DLD1 (cell line): ENCODE data around the gene IRF1.

ENCODE experiments used
- in situ Hi-C: cut with HindIII; loops from 2 replicates; pipeline ENCODE4 v1.10.0; 2017; ENCODE audit warnings: low sequenced_read_pairs

IRF1 gene

DNA sequence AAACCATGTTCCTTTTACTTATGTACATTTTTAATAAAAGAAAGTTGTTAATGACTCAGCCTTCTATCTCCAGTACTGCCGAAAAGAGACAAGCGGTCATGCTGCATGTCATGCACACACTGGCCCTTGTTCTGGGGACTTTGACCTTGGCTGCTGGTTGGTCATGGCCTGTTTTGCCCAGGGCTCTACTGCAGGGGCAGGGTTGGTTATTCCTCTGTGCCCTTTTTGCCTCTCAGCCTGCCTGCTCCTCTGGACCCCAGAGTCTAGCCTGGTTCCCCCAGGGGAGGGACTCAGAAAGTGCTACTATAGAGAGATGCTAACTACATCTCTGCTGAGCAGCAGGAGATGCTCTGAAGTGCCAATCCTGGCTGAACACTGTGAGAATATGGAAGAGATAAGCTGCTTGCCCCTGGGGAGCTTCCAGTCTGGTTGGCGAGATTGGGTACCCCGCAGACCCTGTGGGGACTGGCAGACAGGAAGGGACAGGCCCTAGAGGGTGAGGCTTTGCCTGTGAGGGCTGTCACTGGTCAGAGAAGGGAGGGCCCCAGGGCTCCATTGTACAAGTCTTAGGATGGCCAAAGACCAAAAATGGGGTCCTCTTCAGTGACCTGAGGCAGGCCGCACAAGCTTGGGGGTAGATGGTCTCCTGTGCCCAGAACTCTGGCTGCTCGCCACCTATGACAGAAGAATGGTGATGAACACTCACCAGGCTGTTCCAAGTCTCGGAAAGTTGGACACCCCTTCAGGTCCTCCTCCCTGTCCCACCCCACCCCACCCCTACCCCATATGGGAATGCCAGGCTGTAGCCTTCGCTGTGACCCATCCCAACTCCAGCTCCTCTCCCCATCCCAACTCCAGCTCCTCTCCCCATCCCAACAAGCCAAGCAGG lies 14.3 kb downstream of the IRF1 start:
- in situ Hi-C loops, result loop anchor here (25.0 kb wide), 1 partner anchor 89 kb away; no protein-coding TSS in a partner anchor

DNA sequence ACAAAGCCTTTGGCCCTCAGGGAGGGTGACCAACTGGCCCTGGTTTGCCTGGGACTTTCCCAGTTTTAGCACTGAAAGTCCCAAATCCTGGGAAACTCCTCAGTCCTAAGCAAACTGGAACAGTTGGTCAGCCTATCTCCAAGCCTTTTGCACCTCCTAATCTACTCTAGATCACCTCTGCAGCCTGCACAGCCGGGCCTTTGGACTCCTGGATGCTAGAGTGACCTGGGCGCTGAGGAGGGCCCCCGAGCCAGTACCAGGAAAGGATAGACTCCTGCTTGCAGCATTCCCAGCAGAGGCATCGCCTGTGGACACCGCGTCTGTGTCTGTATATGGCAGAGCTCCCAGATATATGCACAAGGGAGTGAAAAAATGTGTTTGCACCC lies 15.1 kb downstream of the IRF1 start:
- in situ Hi-C loops, result loop anchor here (25.0 kb wide), 1 partner anchor 88 kb away; no protein-coding TSS in a partner anchor

DNA sequence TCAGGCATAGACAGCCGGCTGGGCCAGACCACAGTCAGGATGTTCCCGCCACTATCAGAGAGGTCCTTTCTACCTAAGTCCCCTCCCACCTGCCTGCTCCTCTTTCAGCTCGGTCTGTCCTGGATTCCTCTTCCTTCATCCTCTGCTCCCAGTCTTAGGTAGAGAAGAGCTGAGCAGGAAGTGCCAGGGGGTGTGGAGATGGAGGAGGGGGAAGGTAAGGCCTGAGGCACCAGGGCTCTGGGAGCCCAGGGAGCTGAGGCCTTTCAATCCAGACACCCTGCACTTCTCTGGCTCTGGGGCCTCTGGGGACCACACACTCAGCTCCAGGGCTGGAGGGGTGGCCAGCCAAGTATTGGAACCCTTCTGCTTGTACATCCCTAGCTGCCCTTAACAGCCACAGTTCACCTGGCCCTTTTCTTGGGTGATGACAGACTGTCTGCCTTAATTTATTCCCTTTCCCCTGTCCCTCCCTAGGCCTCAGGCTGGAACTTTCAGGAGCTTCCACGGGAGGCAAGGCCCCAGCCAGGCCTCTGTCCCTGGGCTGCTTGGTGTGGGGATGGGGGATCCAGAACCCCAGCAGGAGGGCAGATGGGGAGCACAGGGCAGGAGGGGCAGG lies 15.6 kb downstream of the IRF1 start:
- in situ Hi-C loops, result loop anchor here (25.0 kb wide), 1 partner anchor 88 kb away; no protein-coding TSS in a partner anchor

DNA sequence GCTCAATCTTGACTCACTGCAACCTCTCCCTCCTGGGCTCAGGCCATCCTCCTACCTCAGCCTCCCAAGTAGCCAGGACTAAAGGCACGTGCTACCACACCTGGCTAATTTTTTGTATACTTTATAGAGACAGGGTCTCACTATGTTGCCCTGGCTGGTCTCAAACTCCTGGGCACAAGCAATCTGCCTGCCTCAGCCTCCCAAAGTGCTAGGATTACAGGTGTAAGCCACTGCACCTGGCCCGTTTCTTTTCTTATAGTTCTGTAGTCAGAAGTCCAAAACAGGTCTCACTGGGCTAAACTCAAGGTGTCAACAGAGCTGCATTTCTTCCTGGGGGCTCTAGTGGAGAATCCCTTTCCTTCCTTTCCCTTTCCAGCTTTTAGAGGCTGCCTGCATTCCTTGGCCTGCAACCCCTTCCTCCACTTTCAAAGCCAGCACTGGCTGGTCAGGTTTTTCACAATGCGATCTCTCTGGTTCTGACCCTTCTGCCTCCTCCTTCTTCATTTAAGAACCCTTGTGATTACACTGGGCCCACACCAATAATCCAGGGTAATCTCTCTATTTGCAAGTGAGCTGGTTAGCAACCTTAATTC lies 16.3 kb downstream of the IRF1 start:
- in situ Hi-C loops, result no loop called here

DNA sequence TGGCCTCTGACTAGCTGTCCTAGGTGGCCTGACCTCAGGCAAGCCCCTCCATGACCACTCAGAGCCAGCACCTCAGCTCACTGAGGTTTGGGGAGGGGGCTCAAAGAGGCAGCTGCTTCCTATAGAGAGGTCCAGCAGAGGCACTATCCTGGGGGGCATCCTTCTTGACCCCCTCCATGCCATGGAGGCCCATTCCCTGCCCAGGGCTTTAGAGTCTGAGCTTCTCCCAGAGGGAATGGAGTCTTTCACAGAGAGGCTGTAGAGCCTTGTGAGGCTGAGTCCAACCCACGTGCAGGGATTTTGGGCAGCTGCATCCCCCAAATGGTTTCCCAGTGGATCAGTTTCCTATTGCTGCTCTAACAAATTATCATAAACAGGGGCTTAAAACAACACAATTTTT lies 16.9 kb downstream of the IRF1 start:
- in situ Hi-C loops, result no loop called here

DNA sequence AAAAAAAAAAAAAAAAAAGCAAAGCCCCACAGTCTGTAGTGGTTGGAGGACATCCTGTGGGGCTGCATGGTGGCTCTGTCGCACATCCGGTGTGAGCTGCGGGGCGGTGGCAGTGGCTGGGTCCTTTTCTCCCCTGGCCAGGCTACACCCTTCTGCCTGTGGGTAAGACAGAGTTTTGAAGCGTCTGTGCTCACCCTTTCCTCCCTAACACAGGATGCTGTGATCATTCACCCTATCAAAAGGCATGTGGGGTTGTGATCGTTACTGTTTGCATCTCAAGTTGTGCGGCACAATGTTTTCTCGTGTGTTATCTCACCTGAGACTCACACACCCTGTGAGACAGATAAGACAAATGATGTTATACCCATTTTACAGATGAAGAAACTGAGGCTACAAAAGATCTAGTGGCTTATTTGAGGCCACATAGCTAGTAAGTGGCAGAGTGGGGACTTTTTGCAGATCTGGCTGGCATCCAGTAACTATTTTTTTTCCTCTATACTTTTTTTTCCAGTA lies 17.5 kb downstream of the IRF1 start:
- in situ Hi-C loops, result no loop called here

DNA sequence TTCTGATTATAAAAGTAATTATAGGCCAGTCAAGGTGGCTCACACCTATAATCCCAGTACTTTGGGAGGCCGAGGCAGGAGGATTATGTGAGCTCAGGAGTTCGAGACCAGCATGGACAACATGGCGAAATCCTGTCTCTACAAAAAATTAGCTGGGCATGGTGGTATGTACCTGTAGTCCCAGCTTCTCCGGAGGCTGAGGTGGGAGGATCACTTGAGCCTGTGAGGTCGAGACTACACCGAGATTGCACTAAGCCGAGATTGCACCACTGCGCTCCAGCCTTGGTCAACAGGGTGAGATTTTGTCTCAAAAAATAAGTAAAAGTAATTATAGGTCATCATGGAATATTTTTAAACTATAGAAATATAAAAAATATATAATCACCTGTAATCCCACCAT lies 18.1 kb downstream of the IRF1 start:
- in situ Hi-C loops, result no loop called here

DNA sequence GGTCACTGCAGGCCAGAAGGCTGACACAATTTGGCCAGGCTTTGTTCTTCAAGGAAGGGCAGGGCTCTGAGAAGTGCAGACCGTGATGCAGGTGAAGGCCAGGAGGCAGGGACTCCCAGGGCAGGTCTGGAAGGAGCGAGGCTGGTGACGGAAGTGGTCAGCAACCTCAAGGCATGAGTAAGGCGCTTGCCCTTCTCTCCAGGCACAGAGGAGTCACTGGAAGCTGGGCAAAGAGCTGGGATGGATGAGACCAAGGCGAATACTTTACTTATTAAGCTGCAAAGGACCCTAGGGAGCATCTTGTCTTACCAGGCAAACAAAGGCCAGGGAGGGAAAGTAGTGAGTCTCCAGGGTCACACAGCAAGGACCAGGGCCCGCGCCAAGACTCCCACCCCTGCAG lies 18.6 kb downstream of the IRF1 start:
- in situ Hi-C loops, result no loop called here

DNA sequence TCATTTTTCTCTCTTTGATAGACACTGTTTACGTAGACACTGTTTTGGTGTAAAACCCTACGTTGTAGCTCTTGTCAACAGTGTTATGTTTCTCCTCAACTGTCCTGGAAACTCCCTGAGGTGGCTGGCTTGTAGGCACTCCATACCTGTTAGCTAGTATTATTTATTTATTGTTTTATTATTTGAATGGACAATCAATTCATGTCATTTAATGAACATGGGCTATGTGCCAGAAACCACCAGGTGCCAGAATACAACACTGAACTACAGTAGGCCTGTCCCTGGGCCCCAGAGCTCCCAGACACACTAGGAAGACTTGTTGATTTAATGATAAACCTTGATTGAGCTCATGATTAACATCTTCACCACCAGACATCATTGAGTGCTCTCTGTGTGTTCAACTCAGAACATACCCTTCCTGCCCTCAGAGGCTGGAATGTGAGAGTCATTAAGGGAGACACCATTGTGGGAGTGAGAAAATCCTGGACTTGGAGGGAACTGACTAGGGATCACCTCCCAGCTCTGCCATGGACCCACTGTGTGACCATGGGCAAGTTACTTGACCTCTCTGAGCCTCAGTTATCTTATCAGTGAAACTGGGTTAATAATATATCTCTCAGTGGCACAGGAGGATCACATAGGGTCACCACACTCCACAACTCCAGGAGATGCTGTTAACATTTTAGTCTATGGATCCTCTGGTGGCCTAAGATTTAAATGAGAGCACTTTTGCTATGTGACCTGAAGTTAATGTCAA lies 19.2 kb downstream of the IRF1 start:
- in situ Hi-C loops, result no loop called here

DNA sequence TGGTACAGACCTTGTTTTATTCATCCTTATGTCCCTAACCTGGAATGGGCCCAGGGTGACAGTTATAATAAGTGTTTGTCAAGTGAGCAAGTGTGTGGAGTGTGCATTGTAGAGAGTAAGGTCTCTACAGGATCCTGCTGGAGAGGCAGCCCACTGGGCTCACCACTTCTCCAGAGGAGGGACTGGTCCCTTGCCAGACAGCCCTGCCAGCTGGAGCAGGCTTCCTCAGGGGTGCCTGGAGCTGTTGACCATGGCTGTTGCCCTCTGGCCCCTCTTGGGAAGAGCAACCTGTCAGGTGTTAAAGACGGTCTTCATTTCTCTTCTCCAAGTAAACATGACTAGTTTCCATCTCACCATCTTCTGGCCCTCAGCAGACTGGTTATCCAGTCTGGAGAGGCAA lies 20.0 kb downstream of the IRF1 start:
- in situ Hi-C loops, result no loop called here

DNA sequence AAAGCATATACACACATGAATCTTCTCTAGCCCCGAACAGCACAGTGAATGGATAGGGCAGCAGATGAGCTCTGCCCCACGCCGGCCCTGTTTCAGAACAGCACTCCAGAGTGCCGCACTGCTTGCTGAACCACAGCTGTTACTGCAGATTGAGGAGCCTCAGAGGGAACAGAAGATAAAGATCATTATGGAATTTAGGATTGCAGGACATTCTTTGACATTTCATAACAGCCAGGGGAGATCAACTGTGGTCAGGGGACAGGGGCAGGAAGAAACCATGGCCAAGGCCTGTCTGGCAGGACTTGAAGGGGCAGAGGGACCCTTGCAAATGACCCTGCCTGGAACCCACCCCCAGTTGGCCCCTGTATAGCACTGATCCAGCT lies 20.6 kb downstream of the IRF1 start:
- in situ Hi-C loops, result no loop called here

DNA sequence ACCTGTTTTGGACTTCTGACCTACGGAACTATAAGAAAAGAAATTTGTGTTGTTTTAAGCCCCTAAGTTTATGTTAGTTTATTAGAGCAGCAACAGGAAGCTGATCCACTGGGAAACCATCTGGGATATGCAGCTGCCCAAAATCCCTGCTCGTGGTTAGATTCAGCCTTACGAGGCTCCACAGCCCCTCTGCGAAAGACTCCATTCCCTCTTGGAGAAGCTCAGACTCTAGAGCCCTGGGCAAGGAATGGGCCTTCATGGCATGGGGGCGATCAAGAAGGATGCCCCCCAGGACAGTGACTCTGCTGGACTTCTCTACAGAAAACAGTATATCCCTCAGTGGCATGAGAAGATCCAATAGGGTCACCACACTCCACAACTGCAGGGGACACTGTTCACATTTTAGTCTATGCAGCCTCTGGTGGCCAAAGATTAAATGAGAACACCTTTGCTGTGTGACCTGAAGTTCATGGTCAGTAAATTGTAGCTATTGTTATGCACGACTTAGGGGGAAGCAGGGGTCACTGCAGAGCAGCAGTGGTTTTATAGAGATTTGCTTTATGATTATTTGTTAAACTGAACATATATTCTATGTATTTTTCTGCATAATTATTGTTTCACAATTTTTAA lies 21.1 kb downstream of the IRF1 start:
- in situ Hi-C loops, result no loop called here

DNA sequence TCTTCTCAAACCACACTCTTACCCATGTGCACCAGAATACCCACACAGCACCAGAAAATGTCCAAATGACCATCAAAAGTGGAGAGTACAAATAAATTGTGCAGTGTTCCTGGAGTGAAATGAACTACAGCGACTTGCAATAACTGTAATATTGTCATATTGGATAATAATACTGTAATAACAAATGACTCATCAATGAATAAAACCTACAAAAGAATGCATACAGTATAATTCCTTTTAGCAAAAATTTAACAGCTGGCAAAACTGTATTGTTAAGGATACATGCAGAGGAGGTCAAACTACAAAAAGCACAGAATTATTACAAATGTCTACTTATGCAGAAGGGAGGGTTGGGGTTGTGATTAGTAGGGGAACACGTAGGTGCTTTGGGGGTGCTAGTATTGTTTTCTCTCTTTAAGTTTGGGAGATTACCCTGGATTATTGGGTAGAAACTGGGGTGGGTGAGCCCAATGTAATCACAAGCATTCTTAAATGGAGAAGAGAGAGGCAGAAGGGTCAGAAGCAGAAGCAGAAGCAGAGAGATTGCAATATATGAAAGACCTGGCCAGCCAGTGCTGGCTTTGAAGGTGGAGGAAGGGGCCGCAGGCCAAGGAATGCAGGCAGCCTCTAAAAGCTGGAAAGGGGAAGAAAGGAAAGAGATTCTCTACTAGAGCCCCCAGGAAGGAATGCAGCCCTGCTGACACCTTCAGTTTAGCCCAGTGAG lies 21.8 kb downstream of the IRF1 start:
- in situ Hi-C loops, result no loop called here

DNA sequence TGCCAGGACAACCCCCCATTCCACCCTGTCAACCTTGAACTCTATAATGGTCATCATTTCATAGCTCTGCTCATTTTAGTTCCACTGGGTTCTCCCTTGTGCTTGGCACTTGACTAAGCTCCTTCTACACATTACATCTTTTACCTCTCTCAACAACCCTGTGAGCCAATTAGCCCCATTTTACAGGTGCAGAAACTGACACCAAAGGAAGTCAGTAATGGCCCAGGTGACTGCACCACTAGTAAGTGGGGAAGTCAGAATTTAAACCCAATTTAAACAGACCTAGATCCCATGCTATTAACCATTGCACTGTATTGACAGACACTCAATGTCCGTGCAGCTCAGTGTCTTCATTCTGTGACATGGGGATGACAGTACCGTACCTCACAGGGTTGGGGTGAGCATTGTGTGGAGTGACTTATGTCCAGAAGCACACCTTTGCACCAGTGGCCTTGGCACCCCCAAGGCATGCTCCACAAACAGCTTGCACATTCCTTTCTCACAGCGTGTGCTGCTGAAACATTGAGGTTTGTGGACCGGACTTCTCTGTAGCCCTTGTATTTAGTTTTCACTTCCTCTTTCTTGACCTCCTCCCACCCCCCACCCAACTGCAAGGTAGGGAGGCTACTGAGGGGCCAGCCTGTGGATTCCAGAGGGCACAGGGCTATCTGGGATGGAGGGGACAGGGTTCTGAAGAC lies 23.1 kb downstream of the IRF1 start:
- in situ Hi-C loops, result no loop called here

DNA sequence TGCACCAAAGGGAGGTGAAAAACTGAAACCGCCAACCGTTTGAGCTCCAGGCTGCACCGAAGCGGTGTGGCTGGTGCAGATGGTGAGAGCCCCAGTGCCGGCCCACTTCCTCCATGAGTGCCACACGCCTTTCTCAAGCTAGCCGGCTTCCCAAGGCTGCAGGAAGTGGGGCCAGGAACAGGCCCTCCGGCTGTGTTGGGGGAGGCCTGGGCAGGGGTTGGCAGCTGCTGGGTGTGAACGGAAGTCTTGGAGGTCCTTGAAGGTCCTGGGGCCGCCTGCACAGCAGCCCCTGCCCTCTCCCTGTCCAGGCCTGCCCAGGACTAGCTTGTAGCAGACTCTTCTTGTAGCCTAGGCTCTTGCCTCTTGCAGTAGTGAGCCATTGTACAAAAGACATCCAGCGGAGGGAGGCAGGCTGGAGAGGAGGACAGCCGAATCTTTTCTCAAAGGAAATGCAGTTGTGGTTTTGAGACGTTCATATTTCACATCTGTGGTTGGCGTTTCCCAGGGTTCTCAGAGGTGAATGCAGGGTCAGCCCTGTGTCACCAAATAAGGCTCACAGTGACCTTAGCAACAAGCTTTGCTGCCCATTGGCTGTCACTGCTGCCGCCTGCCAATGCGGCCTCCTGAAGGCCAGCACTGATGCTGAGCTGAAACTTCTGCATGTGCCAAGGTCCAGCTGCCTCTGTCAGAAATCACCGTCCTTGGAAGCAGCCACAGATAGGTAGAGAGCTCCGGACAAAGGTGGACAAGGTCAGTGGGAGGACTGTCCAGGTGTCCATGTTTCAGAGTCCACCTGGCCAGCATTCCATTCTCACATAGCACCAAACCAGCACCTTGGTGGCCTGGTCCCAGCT lies 23.9 kb downstream of the IRF1 start:
- in situ Hi-C loops, result no loop called here

DNA sequence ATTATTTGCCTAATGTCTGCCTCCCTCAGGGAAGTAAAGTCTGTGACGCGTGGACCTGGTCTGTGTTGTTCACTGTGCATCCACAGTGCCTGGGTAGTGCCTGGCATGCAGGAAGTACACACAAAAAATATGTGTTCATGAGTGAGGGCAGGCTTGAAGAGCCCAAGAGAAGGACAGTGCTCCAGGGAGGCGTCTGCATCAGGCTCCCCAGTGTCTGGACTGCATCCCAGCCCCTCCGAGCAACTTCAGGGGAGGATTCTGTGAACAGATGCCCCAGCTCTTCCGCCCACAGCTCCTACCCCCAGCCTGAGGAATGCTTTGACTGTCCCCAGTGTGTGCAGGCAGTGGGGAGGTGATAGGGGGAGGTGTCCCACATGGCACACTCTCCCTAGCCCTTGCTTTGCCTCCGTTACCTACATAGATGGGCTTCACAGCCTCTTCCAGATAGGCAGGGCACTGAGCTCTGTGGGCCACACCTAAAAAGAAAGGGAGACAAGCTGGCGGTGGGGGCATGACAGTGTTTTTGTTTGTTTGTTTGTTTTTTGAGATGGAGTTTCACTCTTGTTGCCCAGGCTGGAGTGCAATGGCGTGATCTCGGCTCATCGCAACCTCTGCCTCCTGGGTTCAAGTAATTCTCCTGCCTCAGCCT lies 25.4 kb downstream of the IRF1 start:
- in situ Hi-C loops, result no loop called here

DNA sequence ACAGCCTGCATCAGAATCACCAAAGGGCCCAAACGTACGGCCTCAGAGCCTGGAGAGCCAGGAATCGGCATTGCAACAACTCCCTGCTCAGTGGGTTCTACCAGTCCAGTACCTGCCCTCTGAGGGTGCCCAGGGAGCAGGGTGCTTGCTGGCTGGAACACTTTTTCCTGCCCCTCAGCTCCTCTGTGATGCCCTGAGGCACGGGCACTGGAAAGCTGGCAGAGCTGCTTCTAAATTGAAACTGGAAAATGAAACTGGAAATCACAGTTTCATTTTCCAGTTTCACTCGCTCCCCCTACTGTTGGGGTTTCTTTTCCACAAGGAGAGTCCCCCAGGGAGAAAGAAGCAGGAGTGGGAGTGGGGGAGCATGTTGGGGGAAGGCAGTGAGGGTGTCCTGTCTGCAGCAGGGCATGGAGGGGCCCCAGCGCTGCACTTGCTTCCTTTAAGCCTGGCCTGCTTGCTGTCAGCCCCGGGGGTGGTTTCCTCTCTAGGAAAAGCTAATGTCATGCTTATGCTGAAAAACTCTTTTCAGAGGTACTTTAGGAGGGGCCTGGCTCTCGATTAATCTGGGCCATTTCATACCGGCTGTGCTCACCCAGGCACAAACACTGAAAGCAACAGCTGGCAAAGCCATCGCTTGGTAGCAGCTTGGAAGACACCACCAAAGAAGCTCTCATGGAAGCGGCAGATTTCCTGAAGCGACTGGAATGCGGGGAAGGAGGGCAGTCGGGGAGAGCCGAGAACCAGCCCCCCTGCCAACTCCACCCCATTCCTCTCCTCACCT lies 26.2 kb downstream of the IRF1 start:
- in situ Hi-C loops, result no loop called here
